Measurements from ENCODE around the gene NSUN2. TPM values are rescaled to one million over a fixed set of nuclear protein-coding genes. Genes with fewer than 3 reads are reported as not detected.
A peak's percentile ranks its signal among the peaks of the same experiment; 100 is the strongest.

NSUN2 gene
- total and polyA plus RNA-seq, 2 of the 4 experiments (the other 2 are of a cell fraction), result 51.1 to 61.1 TPM

DNA sequence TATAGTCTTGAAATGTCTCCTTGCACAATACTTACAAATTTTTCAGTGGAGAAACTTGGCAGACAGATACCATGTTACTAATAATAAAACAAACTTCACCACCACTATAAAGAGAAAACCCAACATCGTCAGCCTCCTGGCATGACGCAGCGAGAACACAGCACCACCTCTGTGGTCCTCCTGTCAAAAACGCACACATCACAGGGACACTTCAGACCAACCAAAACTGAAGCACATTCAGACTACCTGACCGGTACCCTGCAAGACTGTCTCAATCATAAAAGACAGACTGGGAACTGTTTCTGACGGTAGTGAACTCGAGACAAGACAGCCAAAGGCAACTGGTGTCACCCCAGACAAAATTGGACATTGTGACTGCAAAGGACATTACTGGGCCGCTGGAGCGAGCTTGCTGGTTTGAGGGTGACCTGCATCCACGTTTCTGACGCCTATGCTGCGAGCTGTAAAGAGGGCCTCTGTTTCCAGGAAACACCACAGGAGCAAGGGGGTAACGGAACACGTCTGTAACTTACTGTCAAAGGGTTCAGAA lies 34.4 kb downstream of the NSUN2 start:
- ChIA-PET POLR2A (ENCODE audit: unreplicated experiment) (no interaction called here), CTCF (interaction anchor here (0.6 kb wide), 1 partner anchor 46 kb away, joined by 3 read pairs; no protein-coding TSS in a partner anchor)
- H3K14ac ChIP-seq (replicated peaks; ENCODE audit: low read depth, low read length), result no peak overlapping the region
- intact Hi-C loops (cut with micrococcal nuclease), result no loop called here
- H4K8ac ChIP-seq (ENCODE audit: low read depth in 2 of 2, low read length in 2 of 2), result no peak overlapping the region
- H2AK5ac ChIP-seq (ENCODE audit: low read depth, low read length), result no peak overlapping the region
- H4K20me1 ChIP-seq (ENCODE audit: insufficient read depth, low read length), result peaks cover 3% of the 10 kb centered on the region
- H3K4me2 ChIP-seq (ENCODE audit: low read depth, low read length), result no peak overlapping the region
- H2BK20ac ChIP-seq (ENCODE audit: low read depth, low read length), result no peak overlapping the region
- H3K36me3 ChIP-seq (ENCODE audit: control insufficient read depth, insufficient read depth, low read length), result peaks cover 43% of the 10 kb centered on the region
- DNase-seq (peak; percentile 11), ATAC-seq (ENCODE audit: low read depth) (peak; percentile 44)
- H3K27me3 ChIP-seq (ENCODE audit: control insufficient read depth, insufficient read depth, low read length), result no peaks in the 10 kb centered on the region
- H3K4ac ChIP-seq (ENCODE audit: low read depth, low read length), result no peak overlapping the region
- H3K9me1 ChIP-seq (ENCODE audit: insufficient read depth, low read length), result no peaks in the 10 kb centered on the region; the same call in 1 of the 2 replicates
- H2BK15ac ChIP-seq (ENCODE audit: low read depth, low read length), result no peak overlapping the region
- no peak overlapping the region for H3K56ac ChIP-seq (ENCODE audit: extremely low read depth, insufficient read depth, low read length)
- H3K23ac ChIP-seq (ENCODE audit: low read depth, low read length), result no peak overlapping the region
- 85% methylated on average over 7 of the region's 14 CpGs; no CpG with 5 or more reads in 1 of the 2 experiments for WGBS, 2 experiments (ENCODE audit: extremely low coverage in 2 of 2, insufficient read length in 1 of 2)
- no peak overlapping the region for H3K4me3 ChIP-seq (ENCODE audit: insufficient read depth, low read depth, low read length)
- H3K27ac ChIP-seq (ENCODE audit: insufficient read depth, low read length), result no peak overlapping the region
- in situ Hi-C loops (cut with MboI; ENCODE audit: low sequenced_read_pairs), result loop anchor here (10.0 kb wide), 1 partner anchor 224 kb away; the partner anchor contains the start of gene MED10
- no peaks in the 10 kb centered on the region; the same call in 1 of the 2 replicates for H3K4me1 ChIP-seq (ENCODE audit: control insufficient read depth, insufficient read depth, low read length)
- H4K91ac ChIP-seq (ENCODE audit: insufficient read depth, low read depth, low read length), result no peak overlapping the region
- no peak overlapping the region for H2BK120ac ChIP-seq (ENCODE audit: low read depth, low read length)
- H3K79me1 ChIP-seq (ENCODE audit: low read depth in 1 of 2, low read length in 2 of 2), result peaks cover 2 to 10% of the 10 kb centered on the region in 2 experiments; a peak in 2 of 4 replicates
- no TSS peak for BruUV-seq (replicated peaks)
- no peak overlapping the region for H2AFZ ChIP-seq (replicated peaks; ENCODE audit: low read length, poor library complexity)
- dilution Hi-C loops (cut with HindIII; ENCODE audit: low sequenced_read_pairs, unreplicated experiment), result no loop called here
- no peak overlapping the region for H4K5ac ChIP-seq (ENCODE audit: low read depth, low read length)
- no peak overlapping the region for H2BK5ac ChIP-seq (ENCODE audit: low read depth, low read length, poor library complexity, severe bottlenecking)
- H3K9me3 ChIP-seq (ENCODE audit: control insufficient read depth, insufficient read depth, low read length), result no peaks in the 10 kb centered on the region
- H2AK9ac ChIP-seq (replicated peaks; ENCODE audit: low read depth, low read length, poor library complexity), result no peak overlapping the region
- TF ChIP-seq CEBPB (IDR thresholded peaks at IDR 0.05; ENCODE audit: low read depth, low read length) (0 out of 2 replicates have a peak, but pooled peaks have one; percentile 18), POLR2A (IDR thresholded peaks at IDR 0.05; ENCODE audit: low read depth, low read length) (no peak)
- no peak overlapping the region for H3K18ac ChIP-seq (ENCODE audit: low read depth, low read length)
- no peak overlapping the region for H3K9ac ChIP-seq (ENCODE audit: low read depth, low read length)
